Esophagus squamous epithelium (tissue), 4 donors: ENCODE results near the gene PRDM10.

Experiments
- CTCF ChIP-seq, 6 experiments: fragments of 450-650 bp in 4 of 6; fragments of 200-600 bp in 2 of 6; sonication (generic) in 2 of 6; IDR thresholded peaks; one replicate each; pipeline ENCODE4 v1.5.1; 2016 to 2019; ENCODE audit warnings: antibody characterized with exemption in 6 of 6, mild to moderate bottlenecking in 4 of 6, moderate library complexity in 4 of 6
- POLR2A ChIP-seq, 4 donors: fragments of 450-650 bp; IDR thresholded peaks; one replicate each; pipeline ENCODE4 v1.6.1; 2017; ENCODE audit warnings: antibody characterized with exemption in 4 of 4, mild to moderate bottlenecking in 4 of 4, moderate library complexity in 3 of 4

GRCh38 chr11:129997513-129997912, 5.1 kb downstream of the PRDM10 start:
- TF ChIP-seq CTCF (IDR thresholded peaks at IDR 0.05) (no peak), POLR2A (IDR thresholded peaks at IDR 0.05) (no peak)
